Measurements from ENCODE around the gene TFAP2D. TPM values are rescaled to one million over a fixed set of nuclear protein-coding genes. Genes with fewer than 3 reads are reported as not detected.

Gene TFAP2D
- polyA plus RNA-seq, 1 donor from 2014 or later = not detected

DNA sequence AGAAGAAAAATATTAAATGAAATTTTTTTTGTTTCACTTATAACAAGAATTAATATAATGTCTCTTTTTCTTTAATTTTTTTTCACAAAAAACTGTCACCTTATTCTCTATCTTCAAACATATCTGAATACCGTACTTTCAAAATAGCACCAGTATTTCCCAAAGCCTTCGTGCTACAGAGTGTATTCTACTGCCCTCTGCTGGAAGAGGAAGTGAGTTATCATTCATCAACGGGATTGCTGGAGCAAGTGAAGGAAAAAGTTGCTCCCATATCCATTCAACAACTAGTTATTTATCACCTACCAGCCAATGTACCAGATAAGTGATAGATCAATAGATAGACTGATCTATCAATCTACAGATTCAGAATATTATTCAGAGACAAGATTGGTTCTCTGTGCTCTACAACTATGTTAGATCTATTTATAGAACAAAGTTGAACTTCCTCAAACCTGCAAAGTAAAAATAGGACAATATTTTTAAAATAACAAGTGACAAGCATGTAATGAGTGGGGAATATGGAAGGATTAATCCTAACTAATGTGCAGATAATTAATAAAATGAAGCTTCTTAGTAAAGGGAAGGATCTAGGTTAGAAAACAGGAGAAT, 78.7 kb downstream of the TFAP2D start:
- H3K4me3 ChIP-seq (ENCODE audit: low read length) = no peak overlapping the region
- no peaks in the 10 kb centered on the region for H3K36me3 ChIP-seq (ENCODE audit: insufficient read depth, low read length)
- H3K9me2 ChIP-seq (ENCODE audit: insufficient read depth, low read length) = no peaks in the 10 kb centered on the region
- no peaks in the 10 kb centered on the region for H4K20me1 ChIP-seq (ENCODE audit: insufficient read depth)
- no peak for TF ChIP-seq EZH2 (IDR thresholded peaks at IDR 0.05; ENCODE audit: borderline replicate concordance, insufficient read depth, low read length, poor library complexity, severe bottlenecking)
- peak; percentile 81 for TF ChIP-seq RAD21 (conservative IDR thresholded peaks at IDR 0.05)
- TF ChIP-seq SMC3 (conservative IDR thresholded peaks at IDR 0.05; ENCODE audit: poor library complexity) = peak; percentile 86
- TF ChIP-seq EP300 (conservative IDR thresholded peaks at IDR 0.05; ENCODE audit: poor library complexity, severe bottlenecking) = no peak
- TF ChIP-seq TAF1 (IDR thresholded peaks at IDR 0.05; ENCODE audit: low read depth) = no peak
- TF ChIP-seq MXI1 (conservative IDR thresholded peaks at IDR 0.05; ENCODE audit: poor library complexity, severe bottlenecking) = no peak
- no peak for TF ChIP-seq POLR2AphosphoS5 (IDR thresholded peaks at IDR 0.05)
- TF ChIP-seq, protein P1, sequence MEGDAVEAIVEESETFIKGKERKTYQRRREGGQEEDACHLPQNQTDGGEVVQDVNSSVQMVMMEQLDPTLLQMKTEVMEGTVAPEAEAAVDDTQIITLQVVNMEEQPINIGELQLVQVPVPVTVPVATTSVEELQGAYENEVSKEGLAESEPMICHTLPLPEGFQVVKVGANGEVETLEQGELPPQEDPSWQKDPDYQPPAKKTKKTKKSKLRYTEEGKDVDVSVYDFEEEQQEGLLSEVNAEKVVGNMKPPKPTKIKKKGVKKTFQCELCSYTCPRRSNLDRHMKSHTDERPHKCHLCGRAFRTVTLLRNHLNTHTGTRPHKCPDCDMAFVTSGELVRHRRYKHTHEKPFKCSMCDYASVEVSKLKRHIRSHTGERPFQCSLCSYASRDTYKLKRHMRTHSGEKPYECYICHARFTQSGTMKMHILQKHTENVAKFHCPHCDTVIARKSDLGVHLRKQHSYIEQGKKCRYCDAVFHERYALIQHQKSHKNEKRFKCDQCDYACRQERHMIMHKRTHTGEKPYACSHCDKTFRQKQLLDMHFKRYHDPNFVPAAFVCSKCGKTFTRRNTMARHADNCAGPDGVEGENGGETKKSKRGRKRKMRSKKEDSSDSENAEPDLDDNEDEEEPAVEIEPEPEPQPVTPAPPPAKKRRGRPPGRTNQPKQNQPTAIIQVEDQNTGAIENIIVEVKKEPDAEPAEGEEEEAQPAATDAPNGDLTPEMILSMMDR (IDR thresholded peaks at IDR 0.05; ENCODE audit: poor library complexity, severe bottlenecking) = peak; percentile 82
- TF ChIP-seq, protein P2, sequence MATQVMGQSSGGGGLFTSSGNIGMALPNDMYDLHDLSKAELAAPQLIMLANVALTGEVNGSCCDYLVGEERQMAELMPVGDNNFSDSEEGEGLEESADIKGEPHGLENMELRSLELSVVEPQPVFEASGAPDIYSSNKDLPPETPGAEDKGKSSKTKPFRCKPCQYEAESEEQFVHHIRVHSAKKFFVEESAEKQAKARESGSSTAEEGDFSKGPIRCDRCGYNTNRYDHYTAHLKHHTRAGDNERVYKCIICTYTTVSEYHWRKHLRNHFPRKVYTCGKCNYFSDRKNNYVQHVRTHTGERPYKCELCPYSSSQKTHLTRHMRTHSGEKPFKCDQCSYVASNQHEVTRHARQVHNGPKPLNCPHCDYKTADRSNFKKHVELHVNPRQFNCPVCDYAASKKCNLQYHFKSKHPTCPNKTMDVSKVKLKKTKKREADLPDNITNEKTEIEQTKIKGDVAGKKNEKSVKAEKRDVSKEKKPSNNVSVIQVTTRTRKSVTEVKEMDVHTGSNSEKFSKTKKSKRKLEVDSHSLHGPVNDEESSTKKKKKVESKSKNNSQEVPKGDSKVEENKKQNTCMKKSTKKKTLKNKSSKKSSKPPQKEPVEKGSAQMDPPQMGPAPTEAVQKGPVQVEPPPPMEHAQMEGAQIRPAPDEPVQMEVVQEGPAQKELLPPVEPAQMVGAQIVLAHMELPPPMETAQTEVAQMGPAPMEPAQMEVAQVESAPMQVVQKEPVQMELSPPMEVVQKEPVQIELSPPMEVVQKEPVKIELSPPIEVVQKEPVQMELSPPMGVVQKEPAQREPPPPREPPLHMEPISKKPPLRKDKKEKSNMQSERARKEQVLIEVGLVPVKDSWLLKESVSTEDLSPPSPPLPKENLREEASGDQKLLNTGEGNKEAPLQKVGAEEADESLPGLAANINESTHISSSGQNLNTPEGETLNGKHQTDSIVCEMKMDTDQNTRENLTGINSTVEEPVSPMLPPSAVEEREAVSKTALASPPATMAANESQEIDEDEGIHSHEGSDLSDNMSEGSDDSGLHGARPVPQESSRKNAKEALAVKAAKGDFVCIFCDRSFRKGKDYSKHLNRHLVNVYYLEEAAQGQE (IDR thresholded peaks at IDR 0.05; ENCODE audit: borderline replicate concordance) = no peak
- no peaks in the 10 kb centered on the region for H3K79me2 ChIP-seq (replicated peaks; ENCODE audit: insufficient read depth, low read length)
- H3F3A ChIP-seq (ENCODE audit: insufficient read depth, low read length, poor library complexity, severe bottlenecking) = no peaks in the 10 kb centered on the region
- H3K27me3 ChIP-seq (ENCODE audit: insufficient read depth, low read depth, low read length) = no peaks in the 10 kb centered on the region
- no peak overlapping the region for H2AFZ ChIP-seq (ENCODE audit: low read depth, low read length)
- no peak overlapping the region for H3K4me2 ChIP-seq (ENCODE audit: low read length)
- no peaks in the 10 kb centered on the region for H3K9me3 ChIP-seq (ENCODE audit: low read length)
- no peak overlapping the region for H3K9ac ChIP-seq (ENCODE audit: low read length)
- no peak overlapping the region for H3K27ac ChIP-seq (ENCODE audit: low read length)

DNA sequence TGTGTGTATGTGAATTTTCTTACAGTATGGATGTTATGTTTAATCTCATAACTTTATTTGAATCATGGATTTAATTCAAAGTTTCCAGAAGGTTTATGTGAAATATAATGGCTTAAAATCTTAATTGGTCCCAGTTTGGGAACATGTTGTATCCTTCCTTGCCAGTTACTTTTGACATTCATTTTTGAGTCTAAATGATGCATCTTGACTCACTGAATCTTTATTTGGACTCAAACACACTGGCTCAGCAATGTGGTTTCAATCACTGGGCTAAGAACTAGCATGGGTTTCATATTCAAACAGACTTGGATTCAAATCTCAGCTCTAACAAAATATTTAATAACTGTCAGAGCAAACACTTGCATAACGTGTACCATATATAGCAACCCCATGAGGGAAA, 79.4 kb downstream of the TFAP2D start:
- no peaks in the 10 kb centered on the region for H3K79me2 ChIP-seq (replicated peaks; ENCODE audit: insufficient read depth, low read length)
- no peak overlapping the region for H3K27ac ChIP-seq (ENCODE audit: low read length)
- no peaks in the 10 kb centered on the region for H3F3A ChIP-seq (ENCODE audit: insufficient read depth, low read length, poor library complexity, severe bottlenecking)
- H3K27me3 ChIP-seq (ENCODE audit: insufficient read depth, low read depth, low read length) = no peaks in the 10 kb centered on the region
- H3K36me3 ChIP-seq (ENCODE audit: insufficient read depth, low read length) = no peaks in the 10 kb centered on the region
- no peaks in the 10 kb centered on the region for H4K20me1 ChIP-seq (ENCODE audit: insufficient read depth)
- TF ChIP-seq EZH2 (IDR thresholded peaks at IDR 0.05; ENCODE audit: borderline replicate concordance, insufficient read depth, low read length, poor library complexity, severe bottlenecking) = no peak
- TF ChIP-seq POLR2AphosphoS5 (IDR thresholded peaks at IDR 0.05) = no peak
- no peak for TF ChIP-seq TAF1 (IDR thresholded peaks at IDR 0.05; ENCODE audit: low read depth)
- TF ChIP-seq SMC3 (conservative IDR thresholded peaks at IDR 0.05; ENCODE audit: poor library complexity) = no peak
- TF ChIP-seq, protein P1 (IDR thresholded peaks at IDR 0.05; ENCODE audit: poor library complexity, severe bottlenecking) = no peak
- TF ChIP-seq, protein P2 (IDR thresholded peaks at IDR 0.05; ENCODE audit: borderline replicate concordance) = no peak
- TF ChIP-seq MXI1 (conservative IDR thresholded peaks at IDR 0.05; ENCODE audit: poor library complexity, severe bottlenecking) = no peak
- TF ChIP-seq EP300 (conservative IDR thresholded peaks at IDR 0.05; ENCODE audit: poor library complexity, severe bottlenecking) = no peak
- TF ChIP-seq RAD21 (conservative IDR thresholded peaks at IDR 0.05) = no peak
- no peak overlapping the region for H2AFZ ChIP-seq (ENCODE audit: low read depth, low read length)
- H3K4me2 ChIP-seq (ENCODE audit: low read length) = no peak overlapping the region
- no peak overlapping the region for H3K9ac ChIP-seq (ENCODE audit: low read length)
- no peaks in the 10 kb centered on the region for H3K9me3 ChIP-seq (ENCODE audit: low read length)
- no peaks in the 10 kb centered on the region for H3K9me2 ChIP-seq (ENCODE audit: insufficient read depth, low read length)
- no peak overlapping the region for H3K4me3 ChIP-seq (ENCODE audit: low read length)

All from neural cell (in vitro differentiated cells).